Memory B cell (primary cell): ENCODE measurements around the gene GAP43.

ENCODE experiments used
- ATAC-seq: fragments of 150-1000 bp; cut with Tn5 transposase; 2 replicates; pipeline ENCODE4 v1.10.0; 2021; ENCODE audit warnings: low read depth, mild to moderate bottlenecking, moderate library complexity
- DNase-seq, 2 donors: peaks; one replicate each; pipeline ENCODE4 v3.0.0; 2022; ENCODE audit warnings: low spot score in 2 of 2
- H3K27ac Mint-ChIP-seq: one replicate; pipeline ENCODE4 v1.8.0; 2022; ENCODE audit warnings: mild to moderate bottlenecking, moderate library complexity, mixed read lengths
- H3K27me3 Mint-ChIP-seq: one replicate; pipeline ENCODE4 v1.8.0; 2022; ENCODE audit warnings: mixed read lengths
- H3K36me3 Mint-ChIP-seq: one replicate; pipeline ENCODE4 v1.8.0; 2022; ENCODE audit warnings: mild to moderate bottlenecking, mixed read lengths
- H3K4me1 Mint-ChIP-seq: one replicate; pipeline ENCODE4 v1.8.0; 2022; ENCODE audit warnings: mixed read lengths
- H3K4me3 Mint-ChIP-seq: one replicate; pipeline ENCODE4 v1.8.0; 2022; ENCODE audit warnings: mild to moderate bottlenecking, moderate library complexity, mixed read lengths
- H3K9me3 Mint-ChIP-seq: one replicate; pipeline ENCODE4 v1.8.0; 2022; ENCODE audit warnings: mixed read lengths

Gene GAP43

DNA sequence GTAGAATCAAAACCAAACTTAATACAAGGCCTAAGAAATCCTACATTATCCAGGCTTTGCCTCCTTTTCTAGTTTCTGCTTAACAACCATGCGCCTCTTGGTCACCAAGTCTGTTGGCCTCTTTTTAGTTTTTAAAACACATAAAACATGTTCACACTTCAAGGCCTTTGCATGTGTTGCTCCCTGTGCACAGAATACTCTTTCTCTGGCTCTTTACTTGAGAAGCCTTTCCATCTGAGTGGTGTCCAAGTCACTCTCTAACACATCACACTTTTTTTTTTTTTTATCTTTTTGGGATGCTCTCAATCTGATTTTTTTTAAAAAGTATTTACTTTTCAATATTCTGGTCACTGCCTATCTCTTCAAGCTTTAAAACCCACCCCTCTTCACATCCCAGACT, 14.9 kb downstream of the GAP43 start:
- ATAC-seq: no peak
- Mint-ChIP-seq H3K4me3 (no peak overlapping the region), H3K9me3 (no peaks in the 10 kb centered on the region), H3K4me1 (no peaks in the 10 kb centered on the region), H3K27ac (no peak overlapping the region), H3K36me3 (no peaks in the 10 kb centered on the region), H3K27me3 (peaks cover 3% of the 10 kb centered on the region)
- no peak for DNase-seq

DNA sequence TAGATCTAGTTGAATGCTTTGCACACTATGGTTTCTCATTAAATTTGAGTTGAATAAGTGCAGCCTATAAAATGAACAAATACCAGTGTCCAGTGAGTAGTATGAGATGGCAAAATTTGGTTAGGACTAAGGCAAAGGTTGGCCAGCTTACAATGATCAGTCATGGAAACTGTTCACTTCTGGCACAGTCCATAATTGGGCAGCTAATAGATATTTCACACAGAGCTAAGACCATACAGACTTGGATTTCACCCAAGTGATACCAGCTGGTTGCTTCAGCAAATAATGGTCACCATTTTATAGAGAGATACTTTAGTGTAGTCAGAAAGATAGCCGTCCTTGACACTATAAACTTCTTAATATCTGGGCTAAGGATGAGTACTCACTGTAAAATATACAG, 15.7 kb downstream of the GAP43 start:
- Mint-ChIP-seq H3K36me3 (no peaks in the 10 kb centered on the region), H3K4me3 (no peak overlapping the region), H3K4me1 (no peaks in the 10 kb centered on the region), H3K27ac (no peak overlapping the region), H3K9me3 (no peaks in the 10 kb centered on the region), H3K27me3 (peaks cover 3% of the 10 kb centered on the region)
- no peak for ATAC-seq
- DNase-seq: no peak

DNA sequence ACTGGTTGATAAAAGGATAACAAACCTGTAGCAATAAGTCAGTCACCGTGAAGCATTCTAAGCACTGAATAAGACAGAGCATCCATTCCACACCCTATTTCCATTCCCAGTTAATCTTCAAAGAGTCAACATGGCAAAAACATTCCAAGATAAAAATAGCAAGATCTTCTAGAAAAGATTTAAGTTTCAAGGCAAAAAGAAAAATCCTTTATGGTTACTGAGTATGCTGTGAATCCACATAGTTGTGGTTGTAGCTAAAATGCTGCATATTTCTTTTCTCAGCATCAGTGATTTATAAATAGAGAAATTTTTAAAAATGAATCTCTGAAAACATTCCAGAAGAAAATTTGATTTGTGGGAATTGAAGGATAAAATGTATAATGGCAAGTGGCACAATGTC, 21.1 kb downstream of the GAP43 start:
- peaks cover 3% of the 10 kb centered on the region for H3K27me3 Mint-ChIP-seq
- DNase-seq: no peak
- no peaks in the 10 kb centered on the region for H3K36me3 Mint-ChIP-seq
- no peak overlapping the region for H3K27ac Mint-ChIP-seq
- no peak overlapping the region for H3K4me3 Mint-ChIP-seq
- H3K4me1 Mint-ChIP-seq: no peaks in the 10 kb centered on the region
- no peaks in the 10 kb centered on the region for H3K9me3 Mint-ChIP-seq
- ATAC-seq: no peak

DNA sequence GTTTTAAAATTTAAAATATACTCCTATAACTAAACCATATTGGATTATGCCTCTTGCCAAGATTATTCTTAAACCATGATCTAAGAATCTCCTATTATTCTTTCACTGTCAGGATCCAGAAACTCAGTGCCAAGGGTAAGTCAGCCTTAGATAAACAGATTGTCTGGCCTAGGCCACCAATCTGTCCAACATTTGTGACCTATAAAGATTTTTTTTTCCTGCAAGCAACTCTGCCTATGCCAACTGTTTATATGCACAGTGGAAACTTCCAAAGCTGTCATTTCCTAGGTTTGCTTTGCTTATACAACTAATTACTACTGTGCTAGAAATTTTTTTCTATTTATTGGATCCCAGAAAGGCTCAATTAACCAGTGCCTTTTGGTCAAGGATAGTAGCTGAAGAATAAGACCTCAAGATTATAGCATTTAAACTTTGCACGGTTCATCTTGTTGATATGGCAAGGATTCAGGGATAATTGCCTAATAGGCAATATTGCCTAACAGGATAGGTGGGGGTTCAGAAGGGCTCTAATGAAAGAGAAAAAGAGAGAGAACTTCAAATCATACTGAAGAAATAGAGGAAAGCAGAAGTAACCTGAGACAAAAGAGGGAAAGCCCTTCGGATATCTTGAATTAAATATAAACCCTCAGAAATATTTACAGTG, 22.8 kb downstream of the GAP43 start:
- no peak overlapping the region for H3K4me3 Mint-ChIP-seq
- H3K9me3 Mint-ChIP-seq: no peaks in the 10 kb centered on the region
- H3K4me1 Mint-ChIP-seq: peaks cover 7% of the 10 kb centered on the region
- H3K27me3 Mint-ChIP-seq: peaks cover 2% of the 10 kb centered on the region
- ATAC-seq: no peak
- no peak overlapping the region for H3K27ac Mint-ChIP-seq
- DNase-seq: no peak
- no peaks in the 10 kb centered on the region for H3K36me3 Mint-ChIP-seq

DNA sequence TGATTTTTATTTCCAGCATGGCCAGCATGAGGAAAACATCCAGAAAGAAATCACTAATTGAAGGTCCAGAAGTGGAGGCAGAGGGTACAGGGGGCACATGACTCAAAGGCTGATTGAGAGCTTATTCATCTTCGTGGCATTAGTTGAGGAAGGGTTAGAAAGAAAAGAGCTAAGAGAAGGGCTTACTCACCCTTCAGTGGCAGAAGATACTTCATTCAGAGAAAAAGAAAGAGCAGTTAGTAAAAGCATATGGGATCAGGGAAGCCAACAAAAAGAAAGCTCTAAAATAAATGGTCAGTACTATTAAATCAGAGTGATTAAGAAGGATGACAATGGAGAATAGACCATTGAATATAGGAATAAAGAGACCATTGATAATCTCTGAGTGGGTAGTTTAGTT, 25.2 kb downstream of the GAP43 start:
- Mint-ChIP-seq H3K4me3 (no peak overlapping the region), H3K9me3 (no peaks in the 10 kb centered on the region), H3K27ac (no peak overlapping the region), H3K4me1 (peaks cover 21% of the 10 kb centered on the region), H3K36me3 (no peaks in the 10 kb centered on the region), H3K27me3 (no peaks in the 10 kb centered on the region)
- no peak for DNase-seq
- ATAC-seq: no peak

DNA sequence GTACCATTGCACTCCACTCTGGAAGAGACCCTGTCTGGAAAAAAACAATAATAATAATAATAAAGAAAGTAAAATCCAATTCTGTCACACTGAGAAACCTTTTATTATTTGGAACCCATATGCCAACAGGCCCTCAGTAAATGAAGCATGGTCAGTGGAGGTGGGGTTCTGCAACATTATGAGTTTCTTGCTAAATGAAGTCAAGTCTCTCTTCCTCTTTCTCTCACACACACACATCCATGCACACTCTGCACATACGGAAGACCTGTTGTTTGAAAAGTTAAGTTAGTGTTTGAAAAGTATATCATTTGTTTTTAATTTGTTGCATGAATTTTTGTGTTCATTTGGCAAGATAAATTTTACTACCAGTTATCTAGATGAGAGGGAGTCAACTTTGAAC, 27.8 kb downstream of the GAP43 start:
- Mint-ChIP-seq H3K4me1 (peaks cover 21% of the 10 kb centered on the region), H3K9me3 (no peaks in the 10 kb centered on the region), H3K27ac (no peak overlapping the region), H3K36me3 (no peaks in the 10 kb centered on the region), H3K27me3 (no peaks in the 10 kb centered on the region), H3K4me3 (peak overlapping the region; percentile 8)
- DNase-seq (no peak), ATAC-seq (peak; percentile 60)

DNA sequence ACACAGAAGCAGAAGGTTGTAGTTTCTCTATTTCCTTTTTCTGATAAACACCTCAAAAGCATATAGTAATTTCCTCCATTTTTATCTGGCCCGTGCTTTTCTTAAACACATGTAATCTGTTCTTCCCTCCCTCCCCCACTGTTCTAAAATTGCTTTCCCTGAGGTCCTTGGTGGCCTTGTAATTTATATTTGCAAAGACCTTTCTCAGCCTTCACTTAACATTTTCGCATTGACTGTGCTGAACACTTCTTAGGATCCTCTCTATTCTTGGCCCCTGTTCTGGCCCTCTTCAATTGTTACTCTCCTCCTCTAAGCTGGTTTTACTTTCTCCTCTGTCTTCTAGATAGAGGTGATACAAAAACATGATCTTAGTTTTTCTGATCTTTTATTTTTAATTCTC, 28.3 kb downstream of the GAP43 start:
- ATAC-seq (no peak), DNase-seq (no peak)
- H3K36me3 Mint-ChIP-seq: no peaks in the 10 kb centered on the region
- H3K4me3 Mint-ChIP-seq: peak overlapping the region; percentile 19
- no peaks in the 10 kb centered on the region for H3K9me3 Mint-ChIP-seq
- no peaks in the 10 kb centered on the region for H3K27me3 Mint-ChIP-seq
- H3K27ac Mint-ChIP-seq: no peak overlapping the region
- peaks cover 21% of the 10 kb centered on the region for H3K4me1 Mint-ChIP-seq

DNA sequence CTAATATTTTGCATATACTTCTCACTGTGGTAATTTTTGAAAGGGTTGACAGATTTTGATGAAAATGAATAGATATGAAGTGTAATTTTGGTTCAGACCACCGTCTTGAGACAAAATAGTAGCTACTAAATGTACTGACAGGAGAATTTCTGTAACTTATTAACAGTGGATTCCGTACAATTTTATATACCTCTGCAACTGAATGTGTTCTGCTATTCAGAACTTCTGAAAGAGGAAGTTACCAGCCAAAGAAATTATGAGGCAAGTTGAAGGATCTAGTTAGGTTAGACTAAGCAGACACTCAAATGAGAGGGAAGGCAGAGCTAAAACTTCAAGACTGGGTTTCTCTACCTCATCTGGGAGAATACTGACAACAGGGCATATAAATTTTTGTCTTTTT, 29.4 kb downstream of the GAP43 start:
- DNase-seq (peak in 1 of 2 donors; percentile 26), ATAC-seq (peak; percentile 87)
- peaks cover 27% of the 10 kb centered on the region for H3K4me1 Mint-ChIP-seq
- H3K27me3 Mint-ChIP-seq: no peaks in the 10 kb centered on the region
- no peak overlapping the region for H3K27ac Mint-ChIP-seq
- H3K9me3 Mint-ChIP-seq: no peaks in the 10 kb centered on the region
- no peaks in the 10 kb centered on the region for H3K36me3 Mint-ChIP-seq
- H3K4me3 Mint-ChIP-seq: peak overlapping the region; percentile 11

DNA sequence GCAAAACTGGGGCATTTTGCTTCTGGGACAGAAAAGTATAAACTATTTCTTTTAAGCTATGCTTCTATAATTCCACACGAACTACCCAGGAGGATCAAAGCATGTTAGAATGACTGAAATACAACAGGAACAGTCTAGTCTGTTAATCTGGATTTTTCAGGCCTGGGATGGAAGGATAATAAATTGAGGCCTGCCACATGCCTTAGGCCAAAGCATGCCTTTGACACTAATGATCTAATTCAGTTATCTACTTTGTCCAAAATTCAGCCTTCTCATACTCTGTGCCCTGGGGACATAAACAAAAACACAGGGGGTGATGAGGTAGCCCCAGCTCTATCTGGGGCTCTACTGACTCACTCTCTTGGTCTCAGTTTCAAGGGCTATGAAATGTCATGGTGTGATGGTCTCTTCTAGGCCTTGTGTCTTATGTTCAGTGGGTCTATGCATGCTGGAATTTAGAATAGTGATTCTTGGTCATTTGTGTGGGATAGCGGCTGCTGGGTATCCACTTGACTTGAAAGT, 32.5 kb downstream of the GAP43 start:
- Mint-ChIP-seq H3K27ac (no peak overlapping the region), H3K4me3 (no peak overlapping the region)

DNA sequence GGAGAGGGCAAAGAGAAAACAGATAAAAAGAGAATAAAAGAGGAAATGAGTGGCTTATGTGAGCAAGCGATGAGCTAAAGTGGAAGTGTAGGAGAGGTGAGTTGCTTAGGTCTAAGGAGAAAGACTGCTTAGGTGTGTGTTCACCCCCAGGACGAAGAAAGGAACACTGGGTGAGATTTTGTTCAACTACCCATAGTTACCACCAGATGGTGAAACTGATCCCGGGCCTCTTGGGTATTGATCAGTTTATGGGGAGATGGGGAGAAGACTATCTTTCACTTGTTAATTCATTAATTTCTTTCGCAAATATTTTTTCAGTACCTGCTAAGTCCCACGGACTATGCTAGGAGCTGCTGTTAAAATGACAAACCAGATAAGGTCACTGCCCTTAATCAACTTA, 33.9 kb downstream of the GAP43 start:
- H3K27ac Mint-ChIP-seq: peak overlapping the region; percentile 1
- H3K36me3 Mint-ChIP-seq: no peaks in the 10 kb centered on the region
- no peaks in the 10 kb centered on the region for H3K9me3 Mint-ChIP-seq
- peak overlapping the region; percentile 13 for H3K4me3 Mint-ChIP-seq
- peaks cover 32% of the 10 kb centered on the region for H3K4me1 Mint-ChIP-seq
- ATAC-seq (no peak), DNase-seq (no peak)
- H3K27me3 Mint-ChIP-seq: no peaks in the 10 kb centered on the region

More for the DNA sequence above, 32.5 kb downstream of the GAP43 start:
- H3K4me1 Mint-ChIP-seq: peaks cover 41% of the 10 kb centered on the region
- H3K27me3 Mint-ChIP-seq: no peaks in the 10 kb centered on the region
- DNase-seq (no peak), ATAC-seq (no peak)
- no peaks in the 10 kb centered on the region for H3K36me3 Mint-ChIP-seq
- H3K9me3 Mint-ChIP-seq: no peaks in the 10 kb centered on the region

DNA sequence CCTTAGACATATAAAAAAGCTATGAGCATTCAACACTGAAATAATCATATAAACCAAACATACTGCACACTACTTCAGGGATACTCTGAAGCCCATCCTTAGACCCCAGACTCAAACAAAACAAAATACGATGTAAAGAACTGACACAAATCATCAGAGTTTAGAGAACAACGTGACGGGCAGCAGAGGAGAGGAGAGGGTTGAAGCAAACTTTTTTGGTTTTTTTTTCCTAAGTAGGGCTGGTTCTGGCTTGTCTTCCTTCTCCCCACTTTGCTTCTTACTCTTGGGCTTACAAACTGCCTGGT, 34.7 kb downstream of the GAP43 start:
- Mint-ChIP-seq H3K9me3 (no peaks in the 10 kb centered on the region), H3K4me1 (peaks cover 27% of the 10 kb centered on the region), H3K4me3 (peak overlapping the region; percentile 97), H3K27ac (peak overlapping the region; percentile 99), H3K27me3 (no peaks in the 10 kb centered on the region), H3K36me3 (no peaks in the 10 kb centered on the region)
- ATAC-seq: peak; percentile 2
- DNase-seq: no peak

DNA sequence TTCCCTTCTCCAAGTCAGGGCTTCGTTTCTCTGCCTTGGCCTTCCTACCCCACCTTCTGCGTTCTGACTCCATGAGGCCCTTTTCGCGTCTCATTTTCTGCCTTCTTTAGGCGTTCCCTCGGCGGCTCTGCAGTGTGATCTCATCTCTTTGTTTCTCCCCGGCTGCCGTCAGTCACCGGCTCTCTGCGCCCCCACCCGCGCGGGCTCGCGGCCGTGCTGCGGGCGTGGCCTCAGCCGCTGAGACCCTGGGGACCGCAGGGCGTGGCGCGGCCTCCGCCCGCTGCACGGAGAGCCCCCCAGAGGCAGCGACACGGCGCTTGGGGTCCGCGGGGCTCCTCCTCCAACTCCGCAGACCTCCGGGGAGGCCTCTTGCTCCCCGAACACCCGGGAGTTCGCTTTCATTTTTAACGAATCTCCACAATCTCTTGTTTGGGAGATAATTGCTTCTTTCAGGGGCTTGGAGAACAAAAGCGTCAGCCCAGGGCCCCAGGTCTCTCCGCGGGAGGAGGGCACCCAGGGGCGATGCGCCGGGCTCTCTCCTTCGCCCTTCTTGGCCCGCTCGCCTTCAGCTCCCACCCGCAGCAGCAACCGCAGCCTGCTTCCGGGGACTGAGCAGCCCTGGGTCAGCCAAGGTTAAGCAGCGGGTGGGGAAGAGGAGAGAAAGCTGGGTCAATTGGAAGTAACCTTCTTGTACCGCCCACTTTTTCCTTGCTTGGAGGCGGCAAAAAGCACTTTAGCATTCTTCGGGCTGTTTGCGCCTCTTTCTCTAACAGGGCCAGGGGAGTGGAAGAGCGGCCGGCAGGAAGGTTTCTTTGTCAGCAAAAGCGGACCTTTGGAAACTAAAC, 35.2 kb downstream of the GAP43 start:
- H3K27me3 Mint-ChIP-seq: no peaks in the 10 kb centered on the region
- ATAC-seq (peak; percentile 95), DNase-seq (peak; percentile 68 to 74)
- H3K36me3 Mint-ChIP-seq: no peaks in the 10 kb centered on the region
- H3K4me1 Mint-ChIP-seq: peaks cover 27% of the 10 kb centered on the region
- peak overlapping the region; percentile 97 for H3K4me3 Mint-ChIP-seq
- H3K27ac Mint-ChIP-seq: peak overlapping the region; percentile 99
- no peaks in the 10 kb centered on the region for H3K9me3 Mint-ChIP-seq

DNA sequence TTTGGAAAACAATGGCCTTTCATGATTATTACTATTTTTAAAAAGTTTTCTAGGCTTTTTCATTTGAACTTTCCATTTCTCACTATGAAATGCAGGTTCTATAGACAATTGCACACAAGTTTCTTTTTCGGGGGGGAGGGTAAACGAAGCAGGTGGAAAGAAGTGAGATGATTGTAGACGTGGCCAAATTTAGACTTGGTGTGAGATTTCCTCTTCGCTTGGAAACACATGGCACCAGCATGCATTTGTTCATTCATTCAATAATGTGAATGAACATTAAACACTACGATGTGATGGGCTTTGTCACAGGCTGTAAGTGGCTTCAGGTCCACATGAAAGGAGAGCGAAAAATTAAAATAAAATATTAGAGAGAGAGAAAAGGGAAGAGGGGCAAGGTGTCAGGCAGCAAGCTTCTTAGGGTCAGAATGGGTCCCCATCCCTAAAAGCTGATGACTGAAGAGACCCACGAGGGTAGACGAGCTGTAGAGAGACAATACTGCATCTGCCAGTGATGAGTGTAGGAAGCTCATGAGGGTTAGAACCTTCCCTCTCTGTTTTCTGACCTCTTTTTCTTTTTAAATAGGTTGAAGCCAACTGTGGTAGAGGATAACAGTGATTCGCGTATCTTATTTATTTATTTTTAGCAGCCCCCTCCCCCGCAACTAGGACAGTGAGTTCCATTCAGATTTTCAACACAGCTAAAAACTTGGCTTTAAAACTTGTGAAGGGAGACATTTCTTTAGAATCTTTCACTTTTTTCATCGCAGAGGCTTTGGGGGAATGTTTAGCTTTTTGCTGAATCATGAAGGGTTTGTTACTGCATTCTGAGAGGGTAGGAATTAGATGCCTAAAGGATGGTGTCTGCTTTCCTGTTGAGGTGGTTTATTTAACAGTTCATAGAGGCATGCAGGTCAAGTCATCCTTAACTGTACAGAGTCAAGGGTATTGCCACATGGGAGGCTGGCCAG, 36.2 kb downstream of the GAP43 start:
- peak overlapping the region; percentile 99 for H3K27ac Mint-ChIP-seq
- H3K36me3 Mint-ChIP-seq: no peaks in the 10 kb centered on the region
- no peaks in the 10 kb centered on the region for H3K27me3 Mint-ChIP-seq
- ATAC-seq (peak; percentile 9), DNase-seq (no peak)
- H3K9me3 Mint-ChIP-seq: no peaks in the 10 kb centered on the region
- H3K4me3 Mint-ChIP-seq: peak overlapping the region; percentile 97
- peaks cover 27% of the 10 kb centered on the region for H3K4me1 Mint-ChIP-seq
